Heart left ventricle (tissue), 13 donors: ENCODE measurements around the gene TMIGD3.

ENCODE experiments used
- CTCF ChIP-seq, 12 donors: fragments of 200-600 bp; sonication (generic) in 4 of 12; IDR thresholded peaks; one replicate each; pipeline versions ENCODE4 v1.5.0 to v1.8.0; 2018 to 2022; ENCODE audit warnings: antibody characterized with exemption in 12 of 12, mild to moderate bottlenecking in 5 of 12
- POLR2A ChIP-seq, 2 donors: fragments of 450-650 bp; IDR thresholded peaks; one replicate each; pipeline ENCODE4 v1.6.1; 2017; ENCODE audit warnings: antibody characterized with exemption in 2 of 2, mild to moderate bottlenecking in 2 of 2, moderate library complexity in 2 of 2
- donor health status: ischemic (EF 13 %, LVEDD 7.1; RV severe dilation, severe dysfunction).
- donor health status: DM: no; HTN: yes; CAD: no.
- donor health status: DM: no; HTN: no; CAD: no.
- donor health status: ischemic (EF 25% LVEDD 6.9; RV normal size, moderate dysfunction).
- donor health status: ischemic (EF 25% LVEDD 5.7; RV mildly dilated, moderate dysfunction).
- donor health status: ischemic (EF 35%, LVEDD 5.7; RV mildly dilated, moderate dysfunction).
- donor health status: nonischemic (EF 11% LVEDD 7.7; RV severe dilation, severe dysfunction).
- donor health status: DM: yes; HTN: yes; CAD: no.
- donor health status: PGD.
- donor health status: ischemic (EF 29% LVEDD 5.4; RV normal size, mild dysfunction).
- donor health status: nonischemic (EF 23%, LVEDD 6.1; RV moderate dilation, normal function).

DNA sequence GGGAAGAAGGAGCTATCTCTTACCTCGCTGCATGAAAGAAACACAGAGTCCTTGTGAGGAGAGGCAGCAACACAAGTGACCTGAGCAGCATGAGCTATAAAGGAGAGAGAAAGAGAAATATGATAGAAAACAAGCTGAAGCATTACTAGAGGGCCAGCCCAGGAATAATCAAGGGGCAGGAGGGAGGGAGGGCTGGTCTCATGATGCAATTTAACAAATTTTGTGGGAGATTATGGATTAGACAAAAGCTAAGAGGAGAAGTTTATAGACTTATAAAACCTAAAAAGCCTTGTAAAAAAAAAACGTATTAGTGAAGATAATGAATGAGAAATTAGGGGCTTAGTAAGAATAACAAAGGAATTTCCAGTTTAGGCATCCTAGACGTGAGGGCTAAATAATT lies 59.4 kb downstream of the TMIGD3 start:
- TF ChIP-seq POLR2A (IDR thresholded peaks at IDR 0.05) = no peak
- no peak for TF ChIP-seq CTCF (IDR thresholded peaks at IDR 0.05)
